Measurements from ENCODE around the gene MYH8. TPM values are rescaled to one million over a fixed set of nuclear protein-coding genes. Genes with fewer than 3 reads are reported as not detected.

Gene MYH8
- total RNA-seq, 2 experiments from 2014 or later: not detected

- intact Hi-C loops (cut with DNase I, micrococcal nuclease): no loop called here
- Histone ChIP-seq H3K27ac (ENCODE audit: low read depth in 1 of 2, low read length in 2 of 2) (no peak overlapping the region), H3K36me3 (ENCODE audit: insufficient read depth, low read length) (no peaks in the 10 kb centered on the region), H3K4me3 (ENCODE audit: low read length) (no peak overlapping the region), H3K9me3 (ENCODE audit: control insufficient read depth in 1 of 2, insufficient read depth in 1 of 2, low read length in 2 of 2) (peaks cover 0 to 4% of the 10 kb centered on the region in 2 experiments), H3K27me3 (ENCODE audit: control insufficient read depth in 1 of 2, insufficient read depth in 2 of 2, low read length in 2 of 2) (peaks cover 0 to 3% of the 10 kb centered on the region in 2 experiments), H3K4me1 (ENCODE audit: insufficient read depth, low read length) (no peaks in the 10 kb centered on the region)
- H3K4me3 Mint-ChIP-seq: no peak overlapping the region
- ChIA-PET POLR2A (no interaction called here), CTCF (no interaction called here)
- no peaks in the 10 kb centered on the region for H3K36me3 Mint-ChIP-seq (ENCODE audit: low read depth)
- H3K4me1 Mint-ChIP-seq (ENCODE audit: low read depth): no peaks in the 10 kb centered on the region
- ATAC-seq (ENCODE audit: poor library complexity): no peak
- H3K27me3 Mint-ChIP-seq: peaks cover 4% of the 10 kb centered on the region
- peaks cover 16% of the 10 kb centered on the region for H3K9me3 Mint-ChIP-seq
- H3K27ac Mint-ChIP-seq: no peak overlapping the region
- no peak for DNase-seq
- no peak for TF ChIP-seq CTCF (IDR thresholded peaks at IDR 0.05)
Observed at GRCh38 chr17:10429421-10430045, 7.8 kb upstream of the MYH8 start.

- Mint-ChIP-seq H3K9me3 (peaks cover 16% of the 10 kb centered on the region), H3K27me3 (peaks cover 4% of the 10 kb centered on the region), H3K4me3 (no peak overlapping the region), H3K36me3 (ENCODE audit: low read depth) (no peaks in the 10 kb centered on the region), H3K27ac (no peak overlapping the region), H3K4me1 (ENCODE audit: low read depth) (no peaks in the 10 kb centered on the region)
- H3K27me3 ChIP-seq (ENCODE audit: control insufficient read depth in 1 of 2, insufficient read depth in 2 of 2, low read length in 2 of 2): peaks cover 0 to 3% of the 10 kb centered on the region in 2 experiments
- ChIA-PET CTCF (no interaction called here), POLR2A (no interaction called here)
- H3K36me3 ChIP-seq (ENCODE audit: insufficient read depth, low read length): no peaks in the 10 kb centered on the region
- H3K4me1 ChIP-seq (ENCODE audit: insufficient read depth, low read length): no peaks in the 10 kb centered on the region
- H3K27ac ChIP-seq (ENCODE audit: low read depth in 1 of 2, low read length in 2 of 2): no peak overlapping the region
- ATAC-seq (ENCODE audit: poor library complexity) (no peak), DNase-seq (no peak)
- H3K4me3 ChIP-seq (ENCODE audit: low read length): no peak overlapping the region
- peaks cover 0 to 4% of the 10 kb centered on the region in 2 experiments for H3K9me3 ChIP-seq (ENCODE audit: control insufficient read depth in 1 of 2, insufficient read depth in 1 of 2, low read length in 2 of 2)
- intact Hi-C loops (cut with DNase I, micrococcal nuclease): no loop called here
- TF ChIP-seq CTCF (IDR thresholded peaks at IDR 0.05): no peak
Observed at GRCh38 chr17:10428781-10429180, 7.0 kb upstream of the MYH8 start.

GRCh38 chr17:10421211-10421610 is 539 bp downstream of the MYH8 start:
- no peak overlapping the region for H3K27ac Mint-ChIP-seq
- peaks cover 2% of the 10 kb centered on the region for H3K9me3 Mint-ChIP-seq
- H3K36me3 Mint-ChIP-seq (ENCODE audit: low read depth): no peaks in the 10 kb centered on the region
- CTCF ChIA-PET: no interaction called here
- H3K9me3 ChIP-seq (ENCODE audit: control insufficient read depth in 1 of 2, insufficient read depth in 1 of 2, low read length in 2 of 2): no peaks in the 10 kb centered on the region
- POLR2A ChIA-PET: no interaction called here
- H3K4me1 ChIP-seq (ENCODE audit: insufficient read depth, low read length): no peaks in the 10 kb centered on the region
- intact Hi-C loops (cut with DNase I, micrococcal nuclease): no loop called here
- no peaks in the 10 kb centered on the region for H3K4me1 Mint-ChIP-seq (ENCODE audit: low read depth)
- H3K27ac ChIP-seq (ENCODE audit: low read depth in 1 of 2, low read length in 2 of 2): no peak overlapping the region
- no peak for TF ChIP-seq CTCF (IDR thresholded peaks at IDR 0.05)
- DNase-seq (no peak), ATAC-seq (ENCODE audit: poor library complexity) (no peak)
- peaks cover 4% of the 10 kb centered on the region for H3K27me3 Mint-ChIP-seq
- H3K27me3 ChIP-seq (ENCODE audit: control insufficient read depth in 1 of 2, insufficient read depth in 2 of 2, low read length in 2 of 2): no peaks in the 10 kb centered on the region
- no peak overlapping the region for H3K4me3 ChIP-seq (ENCODE audit: low read length)
- no peaks in the 10 kb centered on the region for H3K36me3 ChIP-seq (ENCODE audit: insufficient read depth, low read length)
- H3K4me3 Mint-ChIP-seq: no peak overlapping the region
